Measurements from ENCODE around the gene MILR1.
"Not testable (repeated sequence)": the region's sequence is repeated elsewhere in the genome, so short reads cannot be mapped to it uniquely, and the experiment has no call there.

Gene MILR1

GRCh38 chr17:64411999-64412771 is 36.7 kb upstream of the MILR1 start:
- Histone ChIP-seq H3K4me3 (ENCODE audit: insufficient read depth, low read depth, low read length) (peak overlapping the region; percentile 22), H3K27ac (ENCODE audit: insufficient read depth, low read depth, low read length, poor library complexity, severe bottlenecking) (peak overlapping the region; percentile 90)
- 27 to 29% methylated on average over 24 of the region's 24 CpGs for WGBS, 2 experiments

GRCh38 chr17:64412944-64413381 is 36.0 kb upstream of the MILR1 start:
- H3K27ac ChIP-seq (ENCODE audit: insufficient read depth, low read depth, low read length, poor library complexity, severe bottlenecking): no peak overlapping the region
- no peaks in the 10 kb centered on the region for H3K36me3 ChIP-seq (ENCODE audit: control insufficient read depth, insufficient read depth, low read length)
- 91 to 92% methylated on average over 2 of the region's 2 CpGs for WGBS, 2 experiments
- H3K27me3 ChIP-seq (ENCODE audit: control insufficient read depth, insufficient read depth, low read length, poor library complexity, severe bottlenecking): no peaks in the 10 kb centered on the region
- H3K9me3 ChIP-seq (ENCODE audit: control insufficient read depth, low read length): no peaks in the 10 kb centered on the region
- H3K4me1 ChIP-seq (ENCODE audit: control insufficient read depth, insufficient read depth, low read length): peaks cover 7% of the 10 kb centered on the region
- H3K4me3 ChIP-seq (ENCODE audit: insufficient read depth, low read depth, low read length): no peak overlapping the region

More at GRCh38 chr17:64411999-64412771, 36.7 kb upstream of the MILR1 start:
- Histone ChIP-seq H3K36me3 (ENCODE audit: control insufficient read depth, insufficient read depth, low read length) (no peaks in the 10 kb centered on the region), H3K27me3 (ENCODE audit: control insufficient read depth, insufficient read depth, low read length, poor library complexity, severe bottlenecking) (no peaks in the 10 kb centered on the region), H3K4me1 (ENCODE audit: control insufficient read depth, insufficient read depth, low read length) (peaks cover 7% of the 10 kb centered on the region), H3K9me3 (ENCODE audit: control insufficient read depth, low read length) (no peaks in the 10 kb centered on the region)

- H3K36me3 ChIP-seq (ENCODE audit: control insufficient read depth, insufficient read depth, low read length): no peaks in the 10 kb centered on the region
- H3K4me1 ChIP-seq (ENCODE audit: control insufficient read depth, insufficient read depth, low read length): peaks cover 7% of the 10 kb centered on the region
- H3K27me3 ChIP-seq (ENCODE audit: control insufficient read depth, insufficient read depth, low read length, poor library complexity, severe bottlenecking): no peaks in the 10 kb centered on the region
- H3K4me3 ChIP-seq (ENCODE audit: insufficient read depth, low read depth, low read length): no peak overlapping the region
- H3K27ac ChIP-seq (ENCODE audit: insufficient read depth, low read depth, low read length, poor library complexity, severe bottlenecking): no peak overlapping the region
- 75 to 78% methylated on average over 4 of the region's 4 CpGs for WGBS, 2 experiments
- no peaks in the 10 kb centered on the region for H3K9me3 ChIP-seq (ENCODE audit: control insufficient read depth, low read length)
These were observed 35.4 kb upstream of the MILR1 start for GRCh38 chr17:64413513-64413912.

- H3K27me3 ChIP-seq (ENCODE audit: control insufficient read depth, insufficient read depth, low read length, poor library complexity, severe bottlenecking): no peaks in the 10 kb centered on the region
- H3K4me1 ChIP-seq (ENCODE audit: control insufficient read depth, insufficient read depth, low read length): no peaks in the 10 kb centered on the region
- no peak overlapping the region for H3K27ac ChIP-seq (ENCODE audit: insufficient read depth, low read depth, low read length, poor library complexity, severe bottlenecking)
- H3K9me3 ChIP-seq (ENCODE audit: control insufficient read depth, low read length): no peaks in the 10 kb centered on the region
- H3K4me3 ChIP-seq (ENCODE audit: insufficient read depth, low read depth, low read length): no peak overlapping the region
- 46 to 49% methylated on average over 19 of the region's 19 CpGs for WGBS, 2 experiments
- no peaks in the 10 kb centered on the region for H3K36me3 ChIP-seq (ENCODE audit: control insufficient read depth, insufficient read depth, low read length)
These were observed 30.2 kb upstream of the MILR1 start for GRCh38 chr17:64418506-64419339.

GRCh38 chr17:64420143-64420670 is 28.7 kb upstream of the MILR1 start:
- H3K36me3 ChIP-seq (ENCODE audit: control insufficient read depth, insufficient read depth, low read length): no peaks in the 10 kb centered on the region
- no peaks in the 10 kb centered on the region for H3K4me1 ChIP-seq (ENCODE audit: control insufficient read depth, insufficient read depth, low read length)
- H3K27ac ChIP-seq (ENCODE audit: insufficient read depth, low read depth, low read length, poor library complexity, severe bottlenecking): no peak overlapping the region
- WGBS, 2 experiments: 30 to 36% methylated on average over 5 to 6 of the region's 6 CpGs
- no peak overlapping the region for H3K4me3 ChIP-seq (ENCODE audit: insufficient read depth, low read depth, low read length)
- no peaks in the 10 kb centered on the region for H3K27me3 ChIP-seq (ENCODE audit: control insufficient read depth, insufficient read depth, low read length, poor library complexity, severe bottlenecking)
- H3K9me3 ChIP-seq (ENCODE audit: control insufficient read depth, low read length): no peaks in the 10 kb centered on the region

GRCh38 chr17:64422121-64422520 is 26.8 kb upstream of the MILR1 start:
- not testable (repeated sequence) for H3K36me3 ChIP-seq (ENCODE audit: control insufficient read depth, insufficient read depth, low read length); H3K27me3 ChIP-seq (ENCODE audit: control insufficient read depth, insufficient read depth, low read length, poor library complexity, severe bottlenecking); H3K27ac ChIP-seq (ENCODE audit: insufficient read depth, low read depth, low read length, poor library complexity, severe bottlenecking); H3K4me1 ChIP-seq (ENCODE audit: control insufficient read depth, insufficient read depth, low read length); H3K4me3 ChIP-seq (ENCODE audit: insufficient read depth, low read depth, low read length); H3K9me3 ChIP-seq (ENCODE audit: control insufficient read depth, low read length)
- 94 to 97% methylated on average over 9 of the region's 9 CpGs for WGBS, 2 experiments

GRCh38 chr17:64423881-64424280 is 25.0 kb upstream of the MILR1 start:
- Histone ChIP-seq H3K4me1 (ENCODE audit: control insufficient read depth, insufficient read depth, low read length) (no peaks in the 10 kb centered on the region), H3K27ac (ENCODE audit: insufficient read depth, low read depth, low read length, poor library complexity, severe bottlenecking) (no peak overlapping the region)

GRCh38 chr17:64424324-64424849 is 24.5 kb upstream of the MILR1 start:
- Histone ChIP-seq H3K4me3 (ENCODE audit: insufficient read depth, low read depth, low read length) (no peak overlapping the region), H3K36me3 (ENCODE audit: control insufficient read depth, insufficient read depth, low read length) (no peaks in the 10 kb centered on the region), H3K9me3 (ENCODE audit: control insufficient read depth, low read length) (no peaks in the 10 kb centered on the region), H3K27me3 (ENCODE audit: control insufficient read depth, insufficient read depth, low read length, poor library complexity, severe bottlenecking) (no peaks in the 10 kb centered on the region), H3K4me1 (ENCODE audit: control insufficient read depth, insufficient read depth, low read length) (no peaks in the 10 kb centered on the region), H3K27ac (ENCODE audit: insufficient read depth, low read depth, low read length, poor library complexity, severe bottlenecking) (no peak overlapping the region)
- WGBS, 2 experiments: 90% methylated on average over 1 of the region's 1 CpG; no CpG with 5 or more reads in 1 of the 2 experiments

More at GRCh38 chr17:64423881-64424280, 25.0 kb upstream of the MILR1 start:
- WGBS, 2 experiments: 69 to 71% methylated on average over 3 of the region's 3 CpGs
- no peaks in the 10 kb centered on the region for H3K27me3 ChIP-seq (ENCODE audit: control insufficient read depth, insufficient read depth, low read length, poor library complexity, severe bottlenecking)
- H3K36me3 ChIP-seq (ENCODE audit: control insufficient read depth, insufficient read depth, low read length): no peaks in the 10 kb centered on the region
- no peaks in the 10 kb centered on the region for H3K9me3 ChIP-seq (ENCODE audit: control insufficient read depth, low read length)
- H3K4me3 ChIP-seq (ENCODE audit: insufficient read depth, low read depth, low read length): no peak overlapping the region

GRCh38 chr17:64425191-64425590 is 23.7 kb upstream of the MILR1 start:
- no peak overlapping the region for H3K4me3 ChIP-seq (ENCODE audit: insufficient read depth, low read depth, low read length)
- no peaks in the 10 kb centered on the region for H3K9me3 ChIP-seq (ENCODE audit: control insufficient read depth, low read length)
- WGBS, 2 experiments: 91% methylated on average over 3 of the region's 3 CpGs
- no peaks in the 10 kb centered on the region for H3K36me3 ChIP-seq (ENCODE audit: control insufficient read depth, insufficient read depth, low read length)
- no peaks in the 10 kb centered on the region for H3K27me3 ChIP-seq (ENCODE audit: control insufficient read depth, insufficient read depth, low read length, poor library complexity, severe bottlenecking)
- H3K4me1 ChIP-seq (ENCODE audit: control insufficient read depth, insufficient read depth, low read length): no peaks in the 10 kb centered on the region
- H3K27ac ChIP-seq (ENCODE audit: insufficient read depth, low read depth, low read length, poor library complexity, severe bottlenecking): no peak overlapping the region

GRCh38 chr17:64426596-64426995 is 22.3 kb upstream of the MILR1 start:
- Histone ChIP-seq H3K4me3 (ENCODE audit: insufficient read depth, low read depth, low read length) (no peak overlapping the region), H3K36me3 (ENCODE audit: control insufficient read depth, insufficient read depth, low read length) (no peaks in the 10 kb centered on the region), H3K27ac (ENCODE audit: insufficient read depth, low read depth, low read length, poor library complexity, severe bottlenecking) (no peak overlapping the region), H3K27me3 (ENCODE audit: control insufficient read depth, insufficient read depth, low read length, poor library complexity, severe bottlenecking) (no peaks in the 10 kb centered on the region), H3K4me1 (ENCODE audit: control insufficient read depth, insufficient read depth, low read length) (no peaks in the 10 kb centered on the region), H3K9me3 (ENCODE audit: control insufficient read depth, low read length) (no peaks in the 10 kb centered on the region)
